GM19328 (cell line): ENCODE measurements around the gene GABRG2.
"Not testable (repeated sequence)": the region's sequence is repeated elsewhere in the genome, so short reads cannot be mapped to it uniquely, and the experiment has no call there.

Source experiments
- ATAC-seq: cut with Tn5 transposase; IDR thresholded peaks from one replicate; pipeline ENCODE4 v1.9.1; 2021; ENCODE audit warnings: mild to moderate bottlenecking, moderate library complexity; ENCODE audit not compliant: unreplicated experiment

Gene GABRG2

GRCh38 chr5:162067655-162068411 is at the start of gene GABRG2:
Gene GABRG2 (plus strand): TSS chr5:162067773. CDS start chr5:162068000, 227 bp downstream.
- no peak for ATAC-seq

GRCh38 chr5:162025312-162025711 is 42.3 kb upstream of the GABRG2 start:
- ATAC-seq, result no peak

- no peak for ATAC-seq
These were observed 40.8 kb upstream of the GABRG2 start for GRCh38 chr5:162026803-162027202.

- no peak for ATAC-seq
These were observed 30.1 kb upstream of the GABRG2 start for GRCh38 chr5:162037431-162037830.

- ATAC-seq, result no peak
These were observed 20.3 kb upstream of the GABRG2 start for GRCh38 chr5:162047279-162047678.

GRCh38 chr5:162052676-162053075 is 14.9 kb upstream of the GABRG2 start:
- no peak for ATAC-seq

GRCh38 chr5:162055095-162055494 is 12.5 kb upstream of the GABRG2 start:
- ATAC-seq, result not testable (repeated sequence)

GRCh38 chr5:162067162-162067561 is 411 bp upstream of the GABRG2 start:
- no peak for ATAC-seq

- no peak for ATAC-seq
These were observed 839 bp downstream of the GABRG2 start for GRCh38 chr5:162068412-162068811.

GRCh38 chr5:162068936-162069335 is 1.4 kb downstream of the GABRG2 start:
- ATAC-seq, result no peak

GRCh38 chr5:162078805-162079204 is 11.2 kb downstream of the GABRG2 start:
- no peak for ATAC-seq

GRCh38 chr5:162091336-162091735 is 23.8 kb downstream of the GABRG2 start:
- no peak for ATAC-seq

GRCh38 chr5:162096448-162096847 is 28.9 kb downstream of the GABRG2 start:
- no peak for ATAC-seq

GRCh38 chr5:162107591-162107990 is 40.0 kb downstream of the GABRG2 start:
- no peak for ATAC-seq

GRCh38 chr5:162119801-162120200 is 52.2 kb downstream of the GABRG2 start:
- no peak for ATAC-seq

GRCh38 chr5:162128117-162128516 is 60.5 kb downstream of the GABRG2 start:
- no peak for ATAC-seq

GRCh38 chr5:162132348-162132747 is 64.8 kb downstream of the GABRG2 start:
- ATAC-seq, result no peak

GRCh38 chr5:162139190-162139589 is 71.6 kb downstream of the GABRG2 start:
- no peak for ATAC-seq

GRCh38 chr5:162154242-162154641 is 86.7 kb downstream of the GABRG2 start:
- no peak for ATAC-seq

GRCh38 chr5:162160401-162160800 is 92.8 kb downstream of the GABRG2 start:
- no peak for ATAC-seq

GRCh38 chr5:162163663-162164062 is 96.1 kb downstream of the GABRG2 start:
- no peak for ATAC-seq

GRCh38 chr5:162174358-162174974 is 106.9 kb downstream of the GABRG2 start:
- ATAC-seq, result no peak
